Trophoblast cell (in vitro differentiated cells and primary cell): Measurements from ENCODE around the gene CRADD.

Experiments
- DNase-seq, 2 donors: peaks; one replicate each; pipeline ENCODE4 v3.0.0-alpha.2; 2016
- H2AFZ ChIP-seq: 2 replicates; pipeline ENCODE4 v1.6.1; 2013; ENCODE audit warnings: low read length, moderate library complexity, mild to moderate bottlenecking; ENCODE audit not compliant: insufficient read depth, poor library complexity
- H2AK5ac ChIP-seq: 2 replicates; pipeline ENCODE4 v1.6.1; 2013; ENCODE audit warnings: mild to moderate bottlenecking, low read length
- H2BK120ac ChIP-seq: 2 replicates; pipeline ENCODE4 v1.6.1; 2013; ENCODE audit warnings: low read length, mild to moderate bottlenecking, moderate library complexity; ENCODE audit not compliant: insufficient read depth, poor library complexity
- H2BK12ac ChIP-seq: 2 replicates; pipeline ENCODE4 v1.6.1; 2013; ENCODE audit warnings: mild to moderate bottlenecking, low read length, moderate library complexity
- H2BK5ac ChIP-seq: 2 replicates; pipeline ENCODE4 v1.6.1; 2013; ENCODE audit warnings: low read length, low read depth, moderate library complexity, mild to moderate bottlenecking; ENCODE audit not compliant: poor library complexity
- H3K14ac ChIP-seq: 2 replicates; pipeline ENCODE4 v1.6.1; 2013; ENCODE audit warnings: mild to moderate bottlenecking, low read length
- H3K18ac ChIP-seq: 2 replicates; pipeline ENCODE4 v1.6.1; 2013; ENCODE audit warnings: mild to moderate bottlenecking, low read length
- H3K23ac ChIP-seq: 2 replicates; pipeline ENCODE4 v1.6.1; 2013; ENCODE audit warnings: low read length
- H3K27ac ChIP-seq: 2 replicates; pipeline ENCODE4 v1.5.1; 2013; ENCODE audit warnings: low read depth, mild to moderate bottlenecking, inconsistent platforms, low read length, moderate library complexity
- H3K27me3 ChIP-seq: 2 replicates; pipeline ENCODE4 v1.6.1; 2013; ENCODE audit warnings: inconsistent platforms, mild to moderate bottlenecking, low read length, moderate library complexity; ENCODE audit not compliant: insufficient read depth
- H3K36me3 ChIP-seq, 2 experiments: 1 replicate in 1 of 2; 2 replicates in 1 of 2; pipeline ENCODE4 v1.6.1; 2013; ENCODE audit warnings: low read length in 2 of 2, mild to moderate bottlenecking in 2 of 2, moderate library complexity in 1 of 2; ENCODE audit not compliant: insufficient read depth in 2 of 2, control insufficient read depth in 1 of 2
- H3K4ac ChIP-seq: 2 replicates; pipeline ENCODE4 v1.6.1; 2013; ENCODE audit warnings: low read depth, mild to moderate bottlenecking, low read length, moderate library complexity
- H3K4me1 ChIP-seq, 2 experiments: 1 replicate in 1 of 2; 2 replicates in 1 of 2; pipeline ENCODE4 v1.6.1; 2013; ENCODE audit warnings: low read length in 2 of 2, mild to moderate bottlenecking in 2 of 2, moderate library complexity in 1 of 2; ENCODE audit not compliant: insufficient read depth in 2 of 2, control insufficient read depth in 1 of 2
- H3K4me2 ChIP-seq: 2 replicates; pipeline ENCODE4 v1.6.1; 2013; ENCODE audit warnings: inconsistent platforms, mild to moderate bottlenecking, low read length, moderate library complexity
- H3K4me3 ChIP-seq: 2 replicates; pipeline ENCODE4 v1.5.1; 2013; ENCODE audit warnings: mild to moderate bottlenecking, low read depth, low read length, inconsistent platforms
- H3K79me1 ChIP-seq: one replicate; pipeline ENCODE4 v1.6.1; 2013; ENCODE audit warnings: low read length
- H3K79me2 ChIP-seq: 2 replicates; pipeline ENCODE4 v1.6.1; 2013; ENCODE audit warnings: low read length, mild to moderate bottlenecking; ENCODE audit not compliant: control insufficient read depth, insufficient read depth, poor library complexity
- H3K9ac ChIP-seq: 2 replicates; pipeline ENCODE4 v1.6.1; 2013; ENCODE audit warnings: mild to moderate bottlenecking, low read length
- H3K9me3 ChIP-seq: 2 replicates; pipeline ENCODE4 v1.6.1; 2013; ENCODE audit warnings: low read depth, mild to moderate bottlenecking, control low read depth, inconsistent platforms, low read length; ENCODE audit not compliant: insufficient read depth
- H4K12ac ChIP-seq: 2 replicates; pipeline ENCODE4 v1.6.1; 2013; ENCODE audit warnings: low read depth, mild to moderate bottlenecking, low read length, moderate library complexity
- H4K8ac ChIP-seq: 2 replicates; pipeline ENCODE4 v1.6.1; 2013; ENCODE audit warnings: low read depth, mild to moderate bottlenecking, low read length, moderate library complexity
- H4K91ac ChIP-seq: one replicate; pipeline ENCODE4 v1.6.1; 2013; ENCODE audit warnings: low read depth, mild to moderate bottlenecking, low read length, moderate library complexity
- WGBS: extraction: QIAGEN DNeasy Blood & Tissue Kit; methylation state at CpG from one replicate; pipeline ENCODE4 v1.1.7; 2013; ENCODE audit warnings: missing lambda C conversion rate; ENCODE audit not compliant: insufficient read length, insufficient coverage; ENCODE audit errors: extremely low coverage; 5-methylcytosine and 5-hydroxymethylcytosine counted together

CRADD gene

DNA sequence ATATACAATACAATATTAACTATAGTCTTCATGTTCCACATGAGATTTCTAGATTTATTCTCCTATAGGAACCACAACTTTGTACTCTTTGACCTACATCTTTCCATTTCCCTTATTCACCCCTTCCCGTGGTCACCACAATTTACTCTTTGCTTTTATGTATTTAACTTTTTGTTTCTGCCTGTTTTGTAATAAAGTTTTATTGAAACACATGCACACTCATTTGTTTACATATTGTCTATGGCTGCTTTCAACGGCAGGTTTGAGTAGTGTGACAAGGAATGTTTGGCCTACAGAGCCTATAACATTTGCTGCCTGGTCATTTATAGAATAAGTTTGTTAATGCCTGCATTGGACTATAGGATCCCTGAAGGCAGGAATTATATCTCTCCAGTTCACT lies 231.1 kb downstream of the CRADD start:
- Histone ChIP-seq H3K36me3 (no peaks in the 10 kb centered on the region), H4K8ac (no peak overlapping the region), H4K12ac (no peak overlapping the region), H2BK120ac (no peak overlapping the region), H2BK5ac (no peak overlapping the region), H3K9me3 (no peaks in the 10 kb centered on the region), H2AK5ac (no peak overlapping the region), H3K79me2 (no peaks in the 10 kb centered on the region), H3K4me1 (no peaks in the 10 kb centered on the region), H3K23ac (no peak overlapping the region), H3K27me3 (no peaks in the 10 kb centered on the region), H3K4me2 (no peak overlapping the region), H2BK12ac (no peak overlapping the region), H3K4ac (no peak overlapping the region), H3K9ac (no peak overlapping the region), H3K14ac (no peak overlapping the region), H3K18ac (no peak overlapping the region), H3K27ac (no peak overlapping the region), H2AFZ (no peak overlapping the region), H3K4me3 (no peak overlapping the region), H4K91ac (no peak overlapping the region), H3K79me1 (no peaks in the 10 kb centered on the region)
- no CpG with 5 or more reads among the region's 2 CpGs for WGBS
- no peak for DNase-seq

DNA sequence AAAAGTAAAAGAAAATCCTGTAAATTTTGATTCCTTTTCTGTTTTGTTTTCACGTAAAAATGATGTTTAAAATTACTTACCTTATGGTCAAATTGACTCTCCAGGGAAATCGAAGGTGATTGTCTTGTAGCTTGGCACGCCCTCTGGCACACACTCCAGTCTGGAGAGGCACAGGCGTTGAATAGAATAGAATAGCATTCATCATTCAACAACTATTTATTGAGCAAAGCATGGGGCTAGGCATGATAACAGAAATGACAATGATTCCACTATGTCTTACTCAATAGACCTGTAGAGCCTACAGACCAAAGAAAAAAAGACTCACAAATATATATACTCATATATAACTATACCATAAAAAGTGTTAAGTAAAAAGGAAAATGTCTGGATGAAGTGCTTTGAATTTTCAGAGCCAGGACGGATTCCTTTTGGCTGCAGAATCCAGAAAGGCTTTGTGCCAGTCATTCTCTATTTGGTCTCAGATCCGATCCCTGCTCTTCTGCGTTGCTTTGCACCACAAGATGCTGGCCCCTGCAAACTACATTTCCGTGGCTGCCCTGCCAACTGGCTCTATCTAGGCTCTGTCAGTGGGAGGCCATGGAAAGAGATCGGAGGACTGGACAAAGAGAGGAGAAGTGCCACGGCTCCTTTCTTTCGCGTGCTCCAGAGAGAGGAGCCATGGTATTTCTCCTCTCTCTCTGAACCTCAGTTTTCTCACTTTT lies 231.8 kb downstream of the CRADD start:
- no peak overlapping the region for H2AK5ac ChIP-seq
- no peak overlapping the region for H3K9ac ChIP-seq
- H3K27ac ChIP-seq, result no peak overlapping the region
- no peak overlapping the region for H4K8ac ChIP-seq
- H3K23ac ChIP-seq, result no peak overlapping the region
- no peaks in the 10 kb centered on the region for H3K27me3 ChIP-seq
- H3K4me1 ChIP-seq, result no peaks in the 10 kb centered on the region
- H3K4ac ChIP-seq, result no peak overlapping the region
- H2BK12ac ChIP-seq, result no peak overlapping the region
- no peak overlapping the region for H3K4me3 ChIP-seq
- H2BK120ac ChIP-seq, result no peak overlapping the region
- H3K14ac ChIP-seq, result no peak overlapping the region
- no peak overlapping the region for H4K12ac ChIP-seq
- no peak overlapping the region for H4K91ac ChIP-seq
- H3K9me3 ChIP-seq, result no peaks in the 10 kb centered on the region
- no peak overlapping the region for H3K4me2 ChIP-seq
- H2AFZ ChIP-seq, result no peak overlapping the region
- H3K18ac ChIP-seq, result no peak overlapping the region
- no peaks in the 10 kb centered on the region for H3K36me3 ChIP-seq
- H2BK5ac ChIP-seq, result no peak overlapping the region
- no peaks in the 10 kb centered on the region for H3K79me1 ChIP-seq
- WGBS, result no CpG with 5 or more reads among the region's 12 CpGs
- peak; percentile 39 to 70 for DNase-seq
- no peaks in the 10 kb centered on the region for H3K79me2 ChIP-seq

- no peak overlapping the region for H3K4me2 ChIP-seq
- DNase-seq, result no peak
- no peak overlapping the region for H3K27ac ChIP-seq
- no peak overlapping the region for H4K91ac ChIP-seq
- no peak overlapping the region for H2BK120ac ChIP-seq
- no peak overlapping the region for H2AK5ac ChIP-seq
- H3K79me2 ChIP-seq, result no peaks in the 10 kb centered on the region
- no peaks in the 10 kb centered on the region for H3K9me3 ChIP-seq
- H3K4me1 ChIP-seq, result no peaks in the 10 kb centered on the region
- H3K23ac ChIP-seq, result no peak overlapping the region
- no peak overlapping the region for H3K4me3 ChIP-seq
- H2AFZ ChIP-seq, result no peak overlapping the region
- no peak overlapping the region for H3K9ac ChIP-seq
- WGBS, result no CpG with 5 or more reads among the region's 1 CpG
- no peak overlapping the region for H3K14ac ChIP-seq
- H3K79me1 ChIP-seq, result no peaks in the 10 kb centered on the region
- no peak overlapping the region for H3K4ac ChIP-seq
- H3K18ac ChIP-seq, result no peak overlapping the region
- H2BK12ac ChIP-seq, result no peak overlapping the region
- no peak overlapping the region for H4K12ac ChIP-seq
- no peaks in the 10 kb centered on the region for H3K36me3 ChIP-seq
- H2BK5ac ChIP-seq, result no peak overlapping the region
- H4K8ac ChIP-seq, result no peak overlapping the region
- no peaks in the 10 kb centered on the region for H3K27me3 ChIP-seq
Observed at GRCh38 chr12:93911396-93911795, 234.2 kb downstream of the CRADD start.

DNA sequence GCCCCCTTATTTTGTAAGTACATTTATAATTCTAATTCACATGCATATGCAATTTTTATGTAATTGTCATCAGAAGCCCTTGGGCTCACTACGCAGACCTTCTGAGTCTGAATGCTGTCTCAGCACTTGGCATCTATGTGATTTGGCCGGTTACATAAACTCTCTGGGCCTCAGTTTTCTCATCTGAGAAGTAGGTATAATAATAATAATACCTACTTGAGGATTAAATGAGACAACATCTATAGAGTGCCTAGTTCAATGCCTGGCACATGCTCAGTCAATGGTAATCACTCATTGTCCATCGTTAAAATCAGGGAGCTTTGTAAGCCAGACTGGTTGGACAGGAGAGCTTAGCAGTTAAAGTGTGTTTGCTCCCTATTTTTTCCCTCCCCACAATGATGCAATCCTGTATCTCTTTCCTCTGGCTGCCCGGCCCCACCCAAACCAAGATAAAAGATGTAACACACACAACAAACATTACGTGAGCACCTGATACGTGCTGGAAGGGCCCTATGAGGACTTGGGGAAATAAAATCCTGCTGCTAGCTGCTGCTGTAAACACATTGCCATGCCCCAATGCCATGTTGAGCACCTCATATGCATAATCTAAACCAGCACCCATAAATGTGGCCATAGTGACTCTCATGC lies 235.0 kb downstream of the CRADD start:
- Histone ChIP-seq H3K23ac (no peak overlapping the region), H4K91ac (no peak overlapping the region), H2AK5ac (no peak overlapping the region), H3K27ac (no peak overlapping the region), H3K14ac (no peak overlapping the region), H3K4me1 (no peaks in the 10 kb centered on the region), H3K9me3 (no peaks in the 10 kb centered on the region), H4K12ac (no peak overlapping the region), H3K79me1 (no peaks in the 10 kb centered on the region), H3K27me3 (no peaks in the 10 kb centered on the region), H3K4ac (no peak overlapping the region), H3K4me3 (no peak overlapping the region), H2AFZ (no peak overlapping the region), H3K4me2 (no peak overlapping the region), H3K79me2 (no peaks in the 10 kb centered on the region), H4K8ac (no peak overlapping the region), H3K18ac (no peak overlapping the region), H2BK12ac (no peak overlapping the region), H2BK5ac (no peak overlapping the region), H3K36me3 (no peaks in the 10 kb centered on the region), H2BK120ac (no peak overlapping the region), H3K9ac (no peak overlapping the region)
- no peak for DNase-seq
- WGBS, result no CpG with 5 or more reads among the region's 6 CpGs
